ENCODE data around the gene TIGD4.

TIGD4 gene

DNA sequence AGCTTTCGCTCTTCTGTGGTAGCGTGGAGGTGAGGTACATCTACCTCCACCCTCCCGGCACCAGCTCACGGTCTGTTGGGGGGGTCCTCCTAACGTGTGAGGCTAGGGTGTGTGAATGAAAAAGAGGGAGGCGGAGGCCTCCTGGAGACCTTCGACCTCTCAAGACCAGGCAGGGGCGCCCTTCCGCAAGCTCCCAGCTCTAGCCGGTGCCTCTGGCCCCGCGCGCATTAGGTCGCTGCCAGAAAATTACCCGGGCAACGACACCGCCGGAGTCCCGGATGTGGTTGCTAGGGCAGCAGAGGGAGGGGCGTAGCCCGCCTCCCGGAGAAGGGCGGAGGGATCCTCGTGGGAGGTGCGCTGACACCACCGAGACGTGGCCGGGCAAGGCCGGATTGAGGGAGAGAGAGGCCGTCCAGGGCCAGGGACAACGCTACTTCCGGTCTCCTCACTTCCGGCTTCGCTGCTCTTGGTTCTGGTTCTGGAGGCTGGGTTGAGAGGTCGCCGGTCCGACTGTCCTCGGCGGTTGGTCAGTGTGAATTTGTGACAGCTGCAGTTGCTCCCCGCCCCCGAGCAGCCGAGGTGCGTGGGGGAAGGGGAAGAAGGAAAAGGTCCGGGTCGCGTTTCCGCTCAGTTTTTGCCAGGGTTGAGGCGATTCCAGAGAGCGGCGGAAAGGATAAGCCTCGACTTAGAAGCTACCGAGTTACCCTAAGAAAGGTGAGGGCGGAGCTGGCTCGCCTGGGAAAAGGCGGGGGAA is at the start of gene TIGD4, which contains the start of gene ARFIP1:
Gene TIGD4 (minus strand): TSS at position 218 of the 754 bp plus-strand sequence. CDS start 8,726 bp downstream, outside the sequence.
Gene ARFIP1 (plus strand): TSS at position 442 of the 754 bp plus-strand sequence. CDS start 49,680 bp downstream, outside the sequence.
- peak; percentile 75 for DNase-seq

DNA sequence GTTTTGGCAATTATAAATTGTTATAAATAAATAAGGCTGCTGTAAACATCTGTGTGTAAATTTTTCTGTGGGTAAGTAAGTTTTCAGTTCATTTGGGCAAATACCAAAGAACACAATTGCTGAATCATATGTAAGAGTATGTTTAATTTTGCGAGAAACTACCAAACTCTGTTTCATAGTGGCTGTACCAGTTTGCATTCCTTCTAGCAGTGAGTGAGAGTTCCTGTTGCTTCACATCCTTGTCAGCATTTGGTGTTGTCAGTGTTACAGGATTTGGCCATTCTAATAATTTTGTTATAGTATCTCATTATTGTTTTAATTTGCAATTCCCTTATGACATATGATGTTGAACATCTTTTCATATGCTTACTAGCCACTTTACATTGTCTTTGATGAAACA is 48.6 kb upstream of the TIGD4 start:
- DNase-seq = no peak

DNA sequence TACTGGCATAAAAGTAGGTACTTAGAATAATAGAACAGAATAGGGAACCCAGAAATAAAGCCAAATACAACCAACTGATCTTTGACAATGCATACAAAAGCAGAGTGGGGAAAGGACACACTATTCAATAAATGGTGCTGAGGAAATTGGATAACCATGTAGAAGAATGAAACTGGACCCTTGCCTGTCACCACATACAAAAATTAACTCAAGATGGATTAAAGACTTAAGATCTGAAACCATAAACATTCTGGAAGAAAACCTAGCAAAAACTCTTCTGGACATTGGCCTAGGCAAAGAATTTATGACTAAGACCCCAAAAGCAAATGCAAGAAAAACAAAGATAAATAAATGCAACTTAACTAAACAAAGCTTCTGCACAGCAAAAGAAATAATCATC is 45.8 kb upstream of the TIGD4 start:
- no peak for DNase-seq

DNA sequence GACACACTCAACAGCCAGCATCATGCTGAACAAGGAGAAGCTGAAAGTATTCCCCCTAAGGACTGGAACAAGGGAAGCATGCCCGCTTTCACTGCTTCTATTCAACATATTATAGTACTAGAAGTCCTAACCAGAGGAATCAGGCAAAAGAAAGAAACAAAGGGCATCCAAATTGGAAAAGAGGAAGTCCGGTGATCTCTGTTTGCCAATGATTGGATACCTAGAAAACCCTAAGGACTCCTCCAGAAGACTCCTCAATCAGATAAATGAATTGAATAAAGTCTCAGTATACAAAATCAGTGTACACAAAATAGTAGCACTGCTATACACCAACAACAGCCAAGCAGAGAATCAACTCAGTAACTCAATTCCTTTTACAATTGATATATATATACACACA is 45.0 kb upstream of the TIGD4 start:
- DNase-seq = no peak

DNA sequence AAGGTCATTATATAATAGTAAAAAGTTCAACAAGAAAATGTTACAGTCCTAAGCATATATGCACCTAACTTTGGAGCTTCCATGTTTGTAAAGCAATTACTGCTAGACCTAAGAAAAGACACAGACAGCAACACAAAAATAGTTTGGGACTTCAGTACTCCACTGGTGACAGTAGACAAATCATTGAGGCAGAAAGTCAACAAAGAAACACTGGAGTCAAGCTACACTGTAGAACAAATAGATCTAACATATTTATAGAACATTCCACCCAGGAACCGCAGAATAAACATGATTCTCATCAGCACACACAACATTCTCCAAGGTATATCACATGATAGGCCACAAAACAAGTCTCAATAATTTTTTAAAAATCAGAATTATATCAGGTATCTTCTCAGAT is 42.8 kb upstream of the TIGD4 start:
- no peak for DNase-seq

DNA sequence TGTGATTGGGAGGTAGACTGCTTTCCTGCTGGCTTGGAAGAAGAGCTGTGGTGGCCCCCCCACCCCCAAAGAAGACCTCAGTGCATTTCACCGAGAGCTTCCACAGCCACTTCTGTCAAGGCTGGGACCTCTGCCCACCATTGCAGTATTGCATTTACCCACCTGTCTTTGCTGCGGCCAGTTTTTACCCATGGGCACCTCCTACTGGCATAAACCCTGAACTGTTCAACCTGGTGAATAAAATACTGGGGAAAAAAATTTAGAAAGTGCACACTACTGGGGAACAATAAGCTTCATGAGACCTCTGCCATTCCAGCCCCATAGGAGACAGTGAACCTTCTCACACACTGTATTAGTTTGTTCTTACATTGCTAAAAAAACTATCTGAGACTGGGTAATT is 40.5 kb upstream of the TIGD4 start:
- DNase-seq = no peak

DNA sequence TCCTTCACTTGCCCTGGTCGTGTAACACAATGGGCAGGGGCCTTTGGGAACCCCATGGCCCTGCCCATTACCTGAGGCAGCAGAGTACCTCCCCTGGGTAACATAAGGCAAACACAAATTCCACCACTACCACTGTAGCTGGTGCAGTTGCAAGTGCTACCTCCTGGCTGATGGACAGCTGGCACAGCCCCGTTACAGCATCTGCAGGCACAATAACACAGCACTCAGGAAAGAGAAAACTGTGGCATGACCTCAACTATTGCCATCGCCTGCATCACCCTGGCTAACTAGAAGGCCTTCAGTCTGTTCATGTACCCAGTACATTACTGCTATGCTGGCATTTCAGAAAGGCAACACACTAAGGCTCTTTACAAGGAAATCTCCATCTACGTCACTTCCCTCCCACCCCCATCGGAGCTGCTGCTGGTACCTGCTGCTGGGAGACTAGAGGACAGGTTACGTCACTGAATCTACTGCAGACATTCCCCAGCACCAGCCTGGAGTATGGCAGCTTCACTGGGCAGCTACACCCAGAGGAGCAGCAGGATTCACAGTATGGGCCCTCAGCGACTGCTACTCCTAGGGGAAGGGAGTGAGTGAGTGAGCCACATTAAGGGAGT is 39.6 kb upstream of the TIGD4 start:
- no peak for DNase-seq

DNA sequence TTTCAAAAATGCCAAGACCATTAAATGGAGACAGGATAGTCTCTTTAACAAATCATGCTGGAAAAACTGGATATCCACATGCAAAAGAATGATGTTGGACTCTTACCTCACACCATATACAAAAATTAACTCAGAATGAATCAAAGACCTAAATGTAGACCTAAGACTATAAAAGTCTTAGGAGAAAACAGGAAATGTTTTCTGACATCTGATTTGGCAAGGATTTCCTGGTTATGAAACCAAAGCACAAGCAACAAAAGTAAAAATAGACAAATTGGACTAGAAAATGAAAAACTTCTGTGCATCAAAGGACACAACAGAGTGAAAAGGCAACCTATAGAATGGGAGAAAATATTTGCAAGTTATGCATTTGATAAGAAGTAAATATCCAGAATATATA is 37.8 kb upstream of the TIGD4 start:
- no peak for DNase-seq

DNA sequence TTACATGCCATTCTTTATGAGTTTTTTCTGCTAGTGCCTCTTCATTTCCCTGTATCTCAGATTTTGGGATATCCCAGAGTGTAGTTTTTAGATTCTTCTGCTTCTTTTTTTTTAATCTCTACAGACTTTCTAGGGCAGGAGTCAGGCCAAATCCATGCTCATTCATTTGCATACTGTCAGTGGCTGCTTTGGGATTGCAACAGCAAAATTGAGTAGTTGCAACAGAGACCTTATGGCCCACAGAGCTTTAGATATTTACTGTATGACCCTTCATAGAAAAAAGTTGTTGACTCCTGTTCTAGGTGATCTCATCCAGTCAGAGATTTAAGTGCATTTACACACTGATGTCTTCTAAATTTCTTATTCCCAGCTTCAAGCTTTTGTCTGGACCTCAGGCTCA is 35.5 kb upstream of the TIGD4 start:
- DNase-seq = no peak

DNA sequence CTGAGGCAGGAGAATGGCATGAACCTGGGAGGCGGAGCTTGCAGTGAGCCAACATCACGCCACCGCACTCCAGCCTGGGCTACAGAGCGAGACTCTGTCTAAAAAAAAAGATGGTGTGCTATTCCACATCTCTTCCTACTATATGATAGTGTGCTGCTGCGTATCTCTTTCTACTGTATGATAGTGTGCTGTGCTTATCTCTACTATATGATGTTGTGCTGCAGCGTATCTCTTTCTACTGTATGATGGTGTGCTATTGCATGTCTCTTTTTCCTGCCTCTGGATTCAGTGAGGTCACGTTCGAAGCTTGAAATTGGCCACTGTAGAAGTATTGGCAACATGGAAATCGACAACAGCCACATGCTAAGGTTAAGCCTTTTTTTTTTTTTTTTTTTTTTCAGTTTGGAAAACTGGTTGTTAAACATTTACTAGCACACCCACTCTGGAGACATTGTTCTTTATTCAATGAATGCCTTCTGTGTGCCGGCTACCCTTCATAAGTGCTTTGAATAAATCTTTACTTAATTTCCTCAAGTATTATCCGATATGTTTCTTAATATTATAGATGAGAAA is 31.3 kb upstream of the TIGD4 start:
- no peak for DNase-seq

DNA sequence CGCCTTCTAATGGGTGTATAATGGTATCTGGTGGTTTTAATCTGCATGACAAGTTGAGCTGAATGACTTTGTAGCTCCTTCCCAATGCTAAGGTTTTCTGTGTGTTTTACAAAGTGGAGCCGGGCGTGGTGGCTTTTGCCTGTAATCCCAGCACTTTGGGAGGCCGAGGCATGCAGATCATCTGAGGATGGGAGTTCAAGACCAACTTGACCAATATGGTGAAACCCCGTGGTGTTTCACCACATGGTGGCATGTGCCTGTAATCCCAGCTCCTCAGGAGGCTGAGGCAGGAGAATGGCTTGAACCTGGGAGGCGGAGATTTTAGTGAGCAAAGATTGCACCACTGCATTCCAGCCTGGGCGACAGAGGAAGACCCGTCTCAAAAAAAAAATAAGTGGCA is 29.1 kb upstream of the TIGD4 start:
- no peak for DNase-seq

DNA sequence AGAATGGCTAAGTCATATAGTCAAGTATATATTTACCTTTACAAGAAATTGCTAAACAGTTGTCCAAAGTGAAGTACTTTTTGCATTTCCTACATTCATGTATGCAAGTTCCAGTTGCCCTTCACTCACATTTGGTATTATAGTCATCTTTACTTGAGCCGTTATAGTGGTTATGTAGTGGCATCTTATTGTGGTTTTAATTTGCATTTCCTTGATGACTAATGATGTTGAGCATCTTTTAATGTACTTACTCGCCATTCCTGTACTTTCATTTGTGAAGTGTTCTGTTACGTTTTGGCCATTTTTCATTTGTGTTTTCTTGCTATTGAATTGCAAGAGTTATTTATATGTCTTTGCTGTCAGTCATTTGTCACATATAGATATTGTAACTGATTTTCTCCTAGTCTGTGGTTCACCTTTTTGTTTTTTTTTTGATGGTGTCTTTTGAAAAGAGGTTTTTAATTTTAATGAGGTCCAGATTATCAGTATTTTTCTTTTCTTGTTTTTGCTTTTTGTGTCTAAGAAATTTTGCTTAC is 27.8 kb upstream of the TIGD4 start:
- DNase-seq = no peak

DNA sequence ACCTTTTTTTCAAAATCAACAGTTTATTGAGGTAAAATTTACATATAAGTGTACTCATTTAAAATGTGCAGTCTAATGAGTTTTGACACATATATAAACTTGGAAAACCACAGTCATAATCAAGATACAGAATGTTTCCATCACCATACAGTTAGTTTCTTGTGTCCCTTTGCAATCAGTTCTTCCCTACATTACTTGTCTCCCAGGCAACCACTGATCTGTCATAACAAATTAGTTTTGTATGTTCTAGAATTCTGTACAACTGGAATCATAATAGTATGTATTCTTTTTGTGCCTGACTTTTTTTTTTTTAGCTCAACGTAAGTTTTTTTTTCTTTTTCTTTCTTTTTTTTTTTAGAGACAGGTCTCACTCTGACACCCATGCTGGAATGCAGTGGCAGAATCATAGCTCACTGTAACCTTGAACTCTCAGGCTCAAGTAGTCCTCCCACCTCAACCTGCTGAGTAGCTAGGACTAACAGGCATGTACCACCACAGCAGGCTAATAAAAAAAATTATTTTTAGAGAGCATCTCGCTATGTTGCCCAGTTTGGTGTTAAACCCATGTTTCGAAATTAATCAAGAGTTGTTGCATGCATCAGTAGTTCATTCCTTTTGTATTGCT is 27.1 kb upstream of the TIGD4 start:
- DNase-seq = no peak

DNA sequence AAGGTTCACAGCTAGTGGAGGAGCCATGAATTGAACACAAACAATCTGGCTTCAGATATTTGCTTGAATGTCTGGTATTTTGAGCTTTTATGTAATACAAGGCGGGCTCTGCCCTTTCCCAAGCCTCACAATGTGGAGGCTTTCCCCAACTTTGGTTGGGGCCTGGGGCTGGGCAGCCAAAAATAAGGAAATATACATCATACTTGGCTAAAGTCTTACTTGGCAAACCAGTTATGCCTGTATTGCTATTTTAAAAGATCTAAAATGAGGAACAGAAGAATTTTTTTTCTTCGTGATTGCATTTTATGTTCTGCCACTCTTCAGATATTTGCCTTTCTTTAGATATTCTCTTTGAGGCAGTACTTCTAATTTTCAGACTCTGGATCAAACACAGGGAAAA is 26.3 kb upstream of the TIGD4 start:
- DNase-seq = no peak

DNA sequence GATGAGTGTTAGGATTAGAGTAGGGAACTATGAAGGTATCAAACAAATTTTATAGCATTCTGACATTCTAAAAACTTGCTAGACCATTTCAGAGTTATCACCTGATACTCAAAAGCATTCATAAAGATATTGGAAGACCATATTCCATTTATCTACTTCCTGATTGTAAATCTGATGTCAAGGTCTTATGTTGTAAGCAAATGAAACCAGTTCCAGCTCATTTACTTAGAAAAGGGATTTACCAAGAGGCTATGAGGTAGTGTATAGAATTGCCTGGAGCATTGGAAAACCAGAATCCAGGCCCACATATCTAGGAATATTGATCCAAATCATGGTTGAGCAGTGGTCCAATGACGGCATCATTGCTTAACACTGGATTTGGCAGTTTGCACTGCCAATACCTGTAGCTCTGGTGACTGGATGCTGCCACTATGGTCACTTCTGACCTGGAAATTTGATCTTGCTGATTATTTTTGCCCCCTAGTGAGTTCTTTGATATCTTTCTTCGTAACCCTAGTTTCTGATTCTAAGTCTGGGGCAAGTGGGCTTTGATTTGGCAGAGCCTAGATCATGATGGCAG is 25.6 kb upstream of the TIGD4 start:
- DNase-seq = no peak

DNA sequence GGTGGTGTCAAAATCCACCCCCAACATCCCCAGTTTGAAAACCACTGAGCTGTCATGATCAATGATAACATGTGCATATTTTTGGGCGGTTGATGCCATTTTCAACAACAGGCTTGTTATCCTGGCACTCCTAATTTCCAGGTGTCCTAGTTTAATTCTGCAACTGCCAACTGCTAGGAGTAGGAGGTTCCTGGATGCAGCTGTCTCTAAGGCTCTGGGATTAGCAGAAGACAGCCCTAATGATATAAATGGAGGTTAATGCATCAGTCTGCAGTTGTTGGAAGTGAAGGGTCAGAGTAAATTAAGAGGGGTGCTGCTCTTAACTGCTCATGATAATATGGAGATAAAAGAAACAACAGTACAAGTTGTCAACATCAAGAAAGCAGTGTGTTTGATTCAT is 24.0 kb upstream of the TIGD4 start:
- DNase-seq = no peak

DNA sequence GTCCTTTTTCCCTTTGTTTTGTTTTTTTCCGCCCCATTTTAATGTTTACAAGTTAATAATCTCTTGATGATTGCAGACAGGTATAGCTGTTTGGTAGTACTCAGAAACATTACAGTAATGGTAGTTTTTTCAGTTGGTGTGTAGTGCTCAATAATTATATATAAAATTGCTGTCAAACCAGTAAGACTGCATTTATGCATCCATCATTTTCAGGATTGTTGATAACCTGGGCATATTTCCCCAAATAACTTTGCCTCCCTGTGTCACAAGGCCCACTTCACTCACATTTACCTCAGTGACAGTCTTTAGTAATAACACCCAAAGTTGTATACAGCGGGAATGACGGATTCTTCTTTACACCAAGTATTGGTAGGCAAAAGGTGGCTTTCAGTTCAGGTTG is 16.4 kb upstream of the TIGD4 start:
- no peak for DNase-seq

DNA sequence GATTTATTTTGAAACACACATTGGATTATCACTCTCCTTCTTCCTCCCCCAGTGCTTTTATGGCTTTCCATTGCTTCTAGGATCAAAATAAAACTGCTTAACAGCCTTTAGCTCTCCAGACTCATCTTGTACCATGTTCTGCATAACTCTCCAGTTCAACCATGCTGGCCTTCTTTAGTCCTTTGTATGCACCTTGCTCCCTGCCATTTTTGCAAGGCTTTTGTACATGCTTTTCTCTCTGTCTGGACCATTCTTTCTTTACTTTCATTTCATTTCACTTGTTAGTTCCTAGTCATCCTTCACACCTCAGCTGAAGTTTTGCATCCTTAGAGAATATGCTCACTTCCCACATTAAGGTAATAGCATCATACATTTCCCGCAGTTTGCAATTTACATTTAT is 7.1 kb upstream of the TIGD4 start:
- DNase-seq = no peak

DNA sequence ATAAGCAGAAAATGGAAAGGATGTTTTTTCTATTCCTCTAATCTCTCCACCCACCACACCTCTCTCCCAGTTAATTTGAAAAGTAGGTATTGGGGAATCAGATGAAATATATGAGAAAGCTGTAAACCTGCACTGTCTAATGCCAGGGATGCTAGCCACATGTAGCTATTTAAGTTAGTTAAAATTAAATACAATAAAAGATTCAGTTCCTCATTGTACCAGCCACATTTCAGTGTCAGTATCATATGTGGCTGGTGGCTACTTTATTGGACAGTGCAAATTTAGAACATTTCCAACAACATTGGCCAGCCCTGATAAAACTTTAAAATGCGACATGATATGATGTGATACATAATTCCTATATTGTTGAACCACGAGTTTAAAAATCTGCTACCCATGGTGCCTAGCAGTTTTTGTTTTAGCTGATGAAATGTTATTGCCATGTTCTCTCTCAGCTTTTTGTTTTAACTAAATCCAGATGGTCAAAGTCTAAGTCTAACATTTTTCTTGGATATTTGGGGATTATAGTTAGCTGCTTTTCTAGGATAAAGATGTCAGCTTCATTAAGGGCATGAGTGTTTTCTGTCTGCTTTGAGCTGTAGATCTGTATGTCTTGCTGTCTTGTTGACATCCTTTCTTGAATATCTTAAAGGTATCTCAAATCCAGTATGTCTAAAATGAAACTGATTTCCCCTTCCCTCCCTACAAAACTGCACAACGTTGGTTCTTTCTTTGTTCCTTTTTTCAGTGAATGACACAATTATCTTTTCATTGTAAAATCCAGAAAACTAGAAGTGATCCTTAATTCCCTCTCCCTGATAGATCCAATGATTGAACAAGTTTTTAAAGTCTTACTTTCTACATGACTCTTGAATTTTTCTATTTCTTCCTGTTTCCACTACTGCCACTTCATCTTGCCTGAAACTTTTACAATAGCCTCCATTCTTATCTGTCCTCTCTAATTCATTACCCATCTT is 6.4 kb upstream of the TIGD4 start:
- no peak for DNase-seq

DNA sequence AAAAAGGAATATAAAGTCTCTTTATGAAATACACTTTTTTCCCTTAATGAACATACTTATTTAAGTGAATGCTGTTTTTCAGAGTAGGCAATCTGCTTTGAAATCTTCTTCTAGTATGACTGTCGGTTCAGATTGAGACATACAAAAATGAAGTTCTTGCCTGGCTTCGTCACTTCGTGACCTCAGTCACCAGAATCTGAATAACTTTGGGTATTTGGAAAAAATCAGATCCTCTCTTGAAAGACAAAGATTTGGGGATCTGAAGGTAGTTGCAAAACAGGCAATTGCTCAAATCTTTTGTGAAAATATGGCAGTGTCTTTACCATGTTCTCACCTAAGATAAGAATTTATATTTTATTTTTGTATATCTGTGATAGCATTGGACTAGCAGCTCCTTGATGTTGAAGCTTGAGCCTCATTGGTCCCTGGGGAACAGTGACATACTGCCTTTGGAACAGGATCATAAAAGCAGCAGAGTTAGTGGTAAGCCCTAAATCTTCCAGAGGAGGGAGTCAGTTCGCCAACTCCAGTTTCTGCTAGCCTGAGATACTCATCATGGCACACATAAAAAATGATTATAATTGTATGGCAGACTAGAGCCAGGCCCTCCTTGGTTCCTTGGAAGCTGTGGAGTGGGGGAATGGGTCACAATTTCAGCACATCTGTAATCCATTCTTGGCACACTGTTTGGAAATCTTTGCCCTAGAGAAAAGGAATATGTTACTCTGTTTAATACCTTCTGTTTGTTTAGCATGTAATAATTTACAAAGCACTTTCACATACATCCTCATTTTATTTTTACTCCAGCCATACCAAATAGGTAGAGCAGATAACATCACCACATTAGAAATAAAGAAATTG is 5.2 kb upstream of the TIGD4 start:
- peak; percentile 18 for DNase-seq

DNA sequence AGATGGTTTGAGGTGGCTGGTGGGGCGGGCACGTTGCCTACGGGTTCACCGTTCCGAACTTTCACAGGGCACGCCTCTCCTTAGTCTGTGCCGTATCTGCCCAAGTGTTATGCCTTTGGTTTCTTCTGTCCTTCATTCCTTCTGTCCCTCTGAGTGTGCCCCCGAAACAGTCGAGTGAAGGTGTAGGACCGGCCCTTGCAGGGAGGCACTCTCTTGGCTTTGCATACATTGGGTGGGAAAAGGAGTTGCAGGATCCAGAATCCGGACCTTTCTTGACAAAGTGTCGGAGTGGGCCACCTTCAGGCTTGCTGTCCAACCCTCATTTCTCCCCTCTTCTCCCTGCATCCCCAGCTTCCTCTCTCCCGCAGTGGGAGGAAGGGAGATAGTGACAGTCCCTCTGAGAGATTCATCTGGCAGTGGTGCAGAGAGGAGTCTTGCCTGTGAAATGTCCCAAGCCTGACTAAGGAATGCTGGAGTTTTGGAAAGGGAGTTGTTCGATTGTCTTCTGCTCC is 793 bp upstream of the TIGD4 start:
- no peak for DNase-seq
